ENCODE data around the gene GALK1.

Gene GALK1

GRCh38 chr17:75736173-75736835, 28.7 kb downstream of the GALK1 start:
- Histone ChIP-seq H3K27me3 (ENCODE audit: control insufficient read depth, low read length) (no peaks in the 10 kb centered on the region), H3K4me3 (ENCODE audit: low read length) (no peak overlapping the region), H4K20me1 (ENCODE audit: control insufficient read depth, insufficient read depth, low read depth, low read length) (no peaks in the 10 kb centered on the region), H3K9me2 (replicated peaks; ENCODE audit: control insufficient read depth, low read length) (no peaks in the 10 kb centered on the region), H3F3A (ENCODE audit: control insufficient read depth, insufficient read depth) (0 out of 2 replicates have a peak, but pooled peaks cover 3% of the 10 kb centered on the region), H3K27ac (ENCODE audit: low read depth, low read length) (no peak overlapping the region), H3K4me1 (ENCODE audit: control insufficient read depth, low read length) (peaks cover 17% of the 10 kb centered on the region), H3K9me3 (ENCODE audit: control insufficient read depth, insufficient read depth, low read length) (no peaks in the 10 kb centered on the region), H3K36me3 (ENCODE audit: control insufficient read depth, low read length) (no peaks in the 10 kb centered on the region), H3K4me2 (ENCODE audit: low read length) (no peak overlapping the region), H3K79me2 (ENCODE audit: control insufficient read depth, low read length) (no peaks in the 10 kb centered on the region)
- no peak for TF ChIP-seq EZH2phosphoT487 (IDR thresholded peaks at IDR 0.05; ENCODE audit: borderline replicate concordance, low read length)
- no peak for TF ChIP-seq CTCF (IDR thresholded peaks at IDR 0.05; ENCODE audit: low read depth, low read length, poor library complexity, severe bottlenecking)

- Histone ChIP-seq H3K4me2 (ENCODE audit: low read length) (no peak overlapping the region), H4K20me1 (ENCODE audit: control insufficient read depth, insufficient read depth, low read depth, low read length) (no peaks in the 10 kb centered on the region), H3K9me2 (replicated peaks; ENCODE audit: control insufficient read depth, low read length) (no peaks in the 10 kb centered on the region), H3K4me1 (ENCODE audit: control insufficient read depth, low read length) (peaks cover 17% of the 10 kb centered on the region), H3K4me3 (ENCODE audit: low read length) (no peak overlapping the region), H3K27me3 (ENCODE audit: control insufficient read depth, low read length) (no peaks in the 10 kb centered on the region), H3K79me2 (ENCODE audit: control insufficient read depth, low read length) (no peaks in the 10 kb centered on the region), H3F3A (ENCODE audit: control insufficient read depth, insufficient read depth) (0 out of 2 replicates have a peak, but pooled peaks cover 3% of the 10 kb centered on the region), H3K36me3 (ENCODE audit: control insufficient read depth, low read length) (no peaks in the 10 kb centered on the region), H3K9me3 (ENCODE audit: control insufficient read depth, insufficient read depth, low read length) (no peaks in the 10 kb centered on the region), H3K27ac (ENCODE audit: low read depth, low read length) (no peak overlapping the region)
- TF ChIP-seq EZH2phosphoT487 (IDR thresholded peaks at IDR 0.05; ENCODE audit: borderline replicate concordance, low read length): no peak
- no peak for TF ChIP-seq CTCF (IDR thresholded peaks at IDR 0.05; ENCODE audit: low read depth, low read length, poor library complexity, severe bottlenecking)
Measured at GRCh38 chr17:75734674-75735294, 30.2 kb downstream of the GALK1 start.

- Histone ChIP-seq H3K4me2 (ENCODE audit: low read length) (no peak overlapping the region), H3F3A (ENCODE audit: control insufficient read depth, insufficient read depth) (0 out of 2 replicates have a peak, but pooled peaks cover 3% of the 10 kb centered on the region), H3K36me3 (ENCODE audit: control insufficient read depth, low read length) (no peaks in the 10 kb centered on the region), H3K4me1 (ENCODE audit: control insufficient read depth, low read length) (peaks cover 16% of the 10 kb centered on the region), H3K27ac (ENCODE audit: low read depth, low read length) (no peak overlapping the region), H3K4me3 (ENCODE audit: low read length) (no peak overlapping the region), H3K79me2 (ENCODE audit: control insufficient read depth, low read length) (no peaks in the 10 kb centered on the region), H3K9me2 (replicated peaks; ENCODE audit: control insufficient read depth, low read length) (no peaks in the 10 kb centered on the region), H3K27me3 (ENCODE audit: control insufficient read depth, low read length) (no peaks in the 10 kb centered on the region), H4K20me1 (ENCODE audit: control insufficient read depth, insufficient read depth, low read depth, low read length) (no peaks in the 10 kb centered on the region), H3K9me3 (ENCODE audit: control insufficient read depth, insufficient read depth, low read length) (no peaks in the 10 kb centered on the region)
- no peak for TF ChIP-seq EZH2phosphoT487 (IDR thresholded peaks at IDR 0.05; ENCODE audit: borderline replicate concordance, low read length)
- no peak for TF ChIP-seq CTCF (IDR thresholded peaks at IDR 0.05; ENCODE audit: low read depth, low read length, poor library complexity, severe bottlenecking)
Measured at GRCh38 chr17:75733471-75733870, 31.5 kb downstream of the GALK1 start.

All from DOHH2 (cell line).